Endodermal cell (in vitro differentiated cells): ENCODE results near the gene ANKRD9. TPM values are rescaled to one million over a fixed set of nuclear protein-coding genes. Genes with fewer than 3 reads are reported as not detected.

ENCODE experiments used
- DNase-seq: peaks from one replicate; pipeline ENCODE4 v3.0.0-alpha.2; 2017
- H3K27ac ChIP-seq: 2 replicates; pipeline ENCODE4 v1.5.1; 2013; ENCODE audit warnings: mild to moderate bottlenecking, low read depth, low read length, moderate library complexity
- H3K27me3 ChIP-seq: 2 replicates; pipeline ENCODE4 v1.6.1; 2013; ENCODE audit warnings: mild to moderate bottlenecking, low read length, moderate library complexity; ENCODE audit not compliant: insufficient read depth, control insufficient read depth, poor library complexity, severe bottlenecking
- H3K36me3 ChIP-seq: 2 replicates; pipeline ENCODE4 v1.7.0; 2013; ENCODE audit warnings: mild to moderate bottlenecking, low read length, moderate library complexity; ENCODE audit not compliant: control insufficient read depth, insufficient read depth
- H3K4me1 ChIP-seq: one replicate; pipeline ENCODE4 v1.7.0; 2013; ENCODE audit warnings: low read length; ENCODE audit not compliant: control insufficient read depth, insufficient read depth
- H3K4me3 ChIP-seq: 2 replicates; pipeline ENCODE4 v1.5.1; 2013; ENCODE audit warnings: mild to moderate bottlenecking, low read length, moderate library complexity
- H3K9ac ChIP-seq: 2 replicates; pipeline ENCODE4 v1.6.1; 2013; ENCODE audit warnings: mild to moderate bottlenecking, low read length, moderate library complexity; ENCODE audit not compliant: poor library complexity, severe bottlenecking; ENCODE audit errors: extremely low read depth
- H3K9me3 ChIP-seq: 2 replicates; pipeline ENCODE4 v1.6.1; 2013; ENCODE audit warnings: mild to moderate bottlenecking, low read length, moderate library complexity; ENCODE audit not compliant: control insufficient read depth
- H3K27ac Mint-ChIP-seq: 2 replicates; pipeline ENCODE4 v1.8.0; 2020; ENCODE audit warnings: mixed read lengths
- H3K27me3 Mint-ChIP-seq: 2 replicates; pipeline ENCODE4 v1.8.0; 2021; ENCODE audit warnings: mild to moderate bottlenecking, mixed read lengths; ENCODE audit not compliant: insufficient read depth
- H3K36me3 Mint-ChIP-seq: 2 replicates; pipeline ENCODE4 v1.8.0; 2020; ENCODE audit warnings: low read depth, mixed read lengths
- H3K4me1 Mint-ChIP-seq: 2 replicates; pipeline ENCODE4 v1.8.0; 2020; ENCODE audit warnings: mixed read lengths
- H3K4me3 Mint-ChIP-seq: 2 replicates; pipeline ENCODE4 v1.8.0; 2020; ENCODE audit warnings: mild to moderate bottlenecking, moderate library complexity, mixed read lengths
- H3K9me3 Mint-ChIP-seq: 2 replicates; pipeline ENCODE4 v1.8.0; 2020; ENCODE audit warnings: mild to moderate bottlenecking, mixed read lengths
- CTCF ChIP-seq: fragments of 200-600 bp; sonication (generic); conservative IDR thresholded peaks from 2 replicates; pipeline ENCODE4 v1.5.0; 2021; ENCODE audit warnings: antibody characterized with exemption, mild to moderate bottlenecking
- WGBS, 2 experiments: methylation state at CpG; one replicate each; pipeline versions ENCODE4 v1.1.5 to v1.1.7; 2013; ENCODE audit warnings: missing lambda C conversion rate in 2 of 2, mixed read lengths in 1 of 2; ENCODE audit not compliant: insufficient coverage in 1 of 2, insufficient read length in 1 of 2; 5-methylcytosine and 5-hydroxymethylcytosine counted together
- total RNA-seq, 2 donors: library from RNA; stranded (reverse); fragmentation: NEBNext Ultra II Directional in 1 of 2; extraction: Animal tissue kit (Norgen Biotek cat#: 25700) in 1 of 2; gene quantifications; 2 replicates in 1 of 2; 3 replicates in 1 of 2; pipeline ENCODE4 v1.2.1, GENCODE V29; 2021

The ANKRD9 gene
- total RNA-seq, 2 donors from 2014 or later: 32.7 to 38.9 TPM

GRCh38 chr14:102504328-102504999 lies 5.1 kb downstream of the ANKRD9 start:
- no peak overlapping the region for H3K9ac ChIP-seq
- H3K27me3 Mint-ChIP-seq: no peaks in the 10 kb centered on the region
- no peaks in the 10 kb centered on the region for H3K9me3 Mint-ChIP-seq
- no peaks in the 10 kb centered on the region for H3K27me3 ChIP-seq
- no peak overlapping the region for H3K27ac Mint-ChIP-seq
- H3K27ac ChIP-seq: peak overlapping the region; percentile 3
- no peak overlapping the region for H3K4me3 Mint-ChIP-seq
- H3K4me1 Mint-ChIP-seq: peaks cover 9% of the 10 kb centered on the region
- 87 to 92% methylated on average over 12 to 18 of the region's 18 CpGs for WGBS, 2 experiments
- no peak for TF ChIP-seq CTCF
- H3K4me3 ChIP-seq: no peak overlapping the region
- no peaks in the 10 kb centered on the region for H3K9me3 ChIP-seq
- no peak for DNase-seq
- H3K36me3 ChIP-seq: peaks cover 6% of the 10 kb centered on the region
- H3K4me1 ChIP-seq: peaks cover 3% of the 10 kb centered on the region
- H3K36me3 Mint-ChIP-seq: peaks cover 19% of the 10 kb centered on the region

GRCh38 chr14:102503641-102504327 lies 5.8 kb downstream of the ANKRD9 start:
- no peak overlapping the region for H3K27ac ChIP-seq

GRCh38 chr14:102502571-102502970 lies 7.0 kb downstream of the ANKRD9 start:
- Mint-ChIP-seq H3K4me1 (no peaks in the 10 kb centered on the region), H3K36me3 (peaks cover 27% of the 10 kb centered on the region)
- TF ChIP-seq CTCF: no peak

More at GRCh38 chr14:102503641-102504327, 5.8 kb downstream of the ANKRD9 start:
- no peak overlapping the region for H3K27ac Mint-ChIP-seq
- peaks cover 8% of the 10 kb centered on the region for H3K4me1 Mint-ChIP-seq
- Histone ChIP-seq H3K4me1 (peaks cover 3% of the 10 kb centered on the region), H3K36me3 (peaks cover 12% of the 10 kb centered on the region), H3K27me3 (no peaks in the 10 kb centered on the region), H3K4me3 (no peak overlapping the region), H3K9me3 (no peaks in the 10 kb centered on the region), H3K9ac (no peak overlapping the region)
- TF ChIP-seq CTCF: no peak
- 82 to 85% methylated on average over 11 to 12 of the region's 12 CpGs for WGBS, 2 experiments
- DNase-seq: no peak
- H3K36me3 Mint-ChIP-seq: peaks cover 24% of the 10 kb centered on the region
- no peak overlapping the region for H3K4me3 Mint-ChIP-seq
- H3K27me3 Mint-ChIP-seq: no peaks in the 10 kb centered on the region
- H3K9me3 Mint-ChIP-seq: no peaks in the 10 kb centered on the region

More at GRCh38 chr14:102502571-102502970, 7.0 kb downstream of the ANKRD9 start:
- Histone ChIP-seq H3K9ac (no peak overlapping the region), H3K27me3 (no peaks in the 10 kb centered on the region), H3K27ac (no peak overlapping the region), H3K4me3 (no peak overlapping the region), H3K36me3 (peaks cover 16% of the 10 kb centered on the region), H3K4me1 (no peaks in the 10 kb centered on the region), H3K9me3 (no peaks in the 10 kb centered on the region)
- Mint-ChIP-seq H3K9me3 (no peaks in the 10 kb centered on the region), H3K4me3 (no peak overlapping the region), H3K27me3 (no peaks in the 10 kb centered on the region), H3K27ac (no peak overlapping the region)
- WGBS, 2 experiments: 95% methylated on average over 9 to 10 of the region's 10 CpGs
- DNase-seq: no peak
